Activated T-helper 1 cell treated with anti-CD3 and anti-CD28 coated beads, Interleukin-2, amount 50 U/mL, for 16 hours (primary cell): ENCODE measurements around the gene SPINT1.

Experiments
- DNase-seq, 2 donors: peaks; one replicate each; pipeline ENCODE4 v3.0.0-alpha.2; 2020; ENCODE audit warnings: low read depth in 1 of 2, low spot score in 1 of 2

SPINT1 gene

DNA sequence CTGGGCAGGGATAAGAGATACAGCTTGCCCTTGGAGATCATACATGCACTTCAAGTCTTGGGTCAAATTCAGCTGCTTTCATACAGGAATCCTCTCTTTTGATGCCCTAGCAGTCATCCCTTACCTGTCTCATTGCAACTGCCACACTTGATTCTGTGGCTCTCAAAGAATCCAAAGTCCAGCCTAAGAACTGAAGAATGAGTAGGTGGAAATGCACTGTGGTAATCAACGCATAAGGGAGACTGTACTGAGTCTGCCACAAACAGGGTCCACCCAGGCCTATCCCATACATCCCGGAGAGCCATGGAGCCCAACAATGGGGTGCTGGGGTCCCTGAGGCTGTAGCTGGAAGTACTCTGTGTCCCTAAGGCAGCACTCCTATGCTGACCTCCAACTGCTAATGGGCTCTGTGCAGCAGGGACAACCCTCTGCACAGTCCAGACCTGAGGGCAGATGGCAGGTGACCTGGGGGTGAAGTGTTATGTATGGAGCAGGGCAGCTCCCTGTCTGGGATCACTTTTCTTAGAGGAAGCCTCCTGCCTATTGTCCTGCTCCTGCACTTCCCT, 48.7 kb downstream of the SPINT1 start:
- no peak for DNase-seq

DNA sequence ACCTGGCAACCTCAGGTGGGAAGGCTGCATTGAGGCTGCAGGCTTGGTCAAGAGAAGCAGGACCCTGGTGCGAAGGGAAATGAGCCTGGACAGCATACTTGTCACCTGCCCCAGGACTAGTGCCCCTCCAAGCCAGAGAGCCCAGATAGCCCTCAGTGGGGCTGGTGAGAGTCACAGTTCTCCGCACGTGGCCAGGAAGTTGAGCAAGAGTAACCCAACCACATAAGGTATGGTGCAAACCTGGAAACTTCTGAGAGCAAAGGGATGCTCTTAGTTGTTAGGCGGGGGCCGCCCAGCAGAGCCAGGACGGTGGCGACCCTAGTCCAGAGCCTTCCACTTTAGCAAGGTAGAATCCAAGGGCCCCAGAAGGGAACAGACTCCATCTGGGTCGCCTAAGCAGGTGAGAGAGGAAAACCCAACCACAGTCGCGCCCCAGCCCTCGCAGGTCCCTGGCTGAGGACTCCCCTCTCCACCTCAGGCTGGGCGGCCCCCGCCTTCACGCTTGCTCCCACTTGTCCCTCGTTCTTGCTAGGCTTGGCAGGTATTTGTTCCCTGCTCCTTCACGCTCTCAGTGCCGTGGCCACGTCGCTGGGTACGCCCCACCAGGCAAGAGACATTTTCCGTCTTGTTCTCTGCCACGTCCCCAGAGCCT, 49.3 kb downstream of the SPINT1 start:
- no peak for DNase-seq

DNA sequence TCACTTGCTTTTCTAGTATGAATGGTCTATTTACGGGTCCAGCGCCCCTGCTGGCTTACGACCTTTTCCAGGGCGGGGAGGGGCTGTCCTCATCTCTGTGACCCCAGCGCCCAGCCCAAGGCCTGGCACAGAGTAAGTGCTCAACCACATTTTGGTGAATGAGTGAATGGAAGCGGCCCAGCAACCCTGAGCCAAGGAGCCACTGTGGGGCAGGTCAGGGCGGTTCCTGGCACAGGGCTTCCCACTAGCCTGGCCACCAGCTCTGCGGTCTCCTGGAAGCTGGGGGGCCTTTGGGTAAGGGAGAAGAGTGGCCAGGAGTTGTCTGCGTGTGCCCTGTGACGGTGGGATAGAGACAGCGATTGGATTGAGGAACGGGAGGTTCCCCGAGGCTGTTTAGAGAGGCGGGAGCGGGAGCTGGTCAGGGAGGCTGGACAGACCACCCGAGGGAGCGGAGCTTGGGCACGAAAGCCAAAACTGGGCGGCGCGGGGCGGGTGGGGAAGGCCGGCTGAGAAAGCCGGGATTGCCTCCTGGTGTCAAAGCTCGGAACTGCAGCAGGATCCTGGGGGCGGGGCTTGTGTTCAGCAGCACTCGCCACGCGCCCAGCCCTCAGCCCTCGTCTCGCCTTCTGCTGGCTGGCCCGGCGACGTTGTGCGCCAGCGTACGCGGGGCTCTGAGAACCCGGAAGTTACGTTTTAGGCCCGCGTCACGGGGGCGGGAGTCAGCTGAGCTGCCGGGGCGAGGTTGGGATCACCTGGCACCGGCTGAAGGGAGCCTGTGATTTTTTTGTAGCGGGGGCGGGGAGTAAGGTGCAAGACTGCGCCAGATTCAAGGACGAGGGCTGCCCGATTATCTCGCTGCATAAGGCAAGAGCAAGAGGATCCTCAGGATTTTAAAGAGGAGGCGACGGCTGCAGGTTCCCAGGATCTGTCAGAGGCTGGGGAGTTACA, 50.2 kb downstream of the SPINT1 start, which contains the start of gene VPS18:
TSS of gene VPS18 (plus strand) at position 718 of the 948 bp plus-strand sequence. CDS start 319 bp downstream, outside the sequence.
- peak; percentile 97 to 99 for DNase-seq

DNA sequence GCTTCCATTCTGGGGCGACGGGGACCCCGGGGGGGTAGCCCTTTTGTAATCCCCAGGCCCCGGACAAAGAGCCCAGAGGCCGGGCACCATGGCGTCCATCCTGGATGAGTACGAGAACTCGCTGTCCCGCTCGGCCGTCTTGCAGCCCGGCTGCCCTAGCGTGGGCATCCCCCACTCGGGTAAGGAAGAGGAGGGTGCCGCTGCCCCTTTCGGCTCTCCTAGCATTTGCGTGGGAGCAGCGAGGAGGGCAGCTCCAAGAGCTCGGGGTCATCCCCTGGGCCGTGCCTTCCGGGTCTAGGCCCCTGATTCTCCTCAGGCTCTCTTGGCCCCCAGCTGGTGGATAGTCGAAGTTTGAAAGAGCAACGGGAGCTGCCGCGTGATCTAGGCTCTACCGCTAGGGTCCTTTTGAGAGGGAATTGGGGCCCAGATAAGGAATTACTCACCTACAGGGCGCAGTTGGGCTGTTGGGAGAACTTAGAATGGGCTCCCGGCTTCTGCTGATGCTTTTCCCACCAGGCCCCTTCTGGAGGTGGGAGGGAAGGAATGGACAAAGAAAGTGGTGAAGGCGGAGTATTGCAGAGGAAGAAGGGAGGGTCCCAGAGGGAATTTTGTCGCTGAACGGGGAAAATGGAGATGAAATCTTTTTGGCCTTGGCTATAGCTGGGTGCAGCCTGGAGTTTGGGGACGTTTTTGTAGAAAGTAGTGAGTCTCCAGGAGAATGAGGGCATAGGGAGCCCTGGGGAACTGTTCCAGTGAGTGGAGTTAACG, 51.0 kb downstream of the SPINT1 start:
- DNase-seq = peak in 1 of 2 donors; percentile 37

DNA sequence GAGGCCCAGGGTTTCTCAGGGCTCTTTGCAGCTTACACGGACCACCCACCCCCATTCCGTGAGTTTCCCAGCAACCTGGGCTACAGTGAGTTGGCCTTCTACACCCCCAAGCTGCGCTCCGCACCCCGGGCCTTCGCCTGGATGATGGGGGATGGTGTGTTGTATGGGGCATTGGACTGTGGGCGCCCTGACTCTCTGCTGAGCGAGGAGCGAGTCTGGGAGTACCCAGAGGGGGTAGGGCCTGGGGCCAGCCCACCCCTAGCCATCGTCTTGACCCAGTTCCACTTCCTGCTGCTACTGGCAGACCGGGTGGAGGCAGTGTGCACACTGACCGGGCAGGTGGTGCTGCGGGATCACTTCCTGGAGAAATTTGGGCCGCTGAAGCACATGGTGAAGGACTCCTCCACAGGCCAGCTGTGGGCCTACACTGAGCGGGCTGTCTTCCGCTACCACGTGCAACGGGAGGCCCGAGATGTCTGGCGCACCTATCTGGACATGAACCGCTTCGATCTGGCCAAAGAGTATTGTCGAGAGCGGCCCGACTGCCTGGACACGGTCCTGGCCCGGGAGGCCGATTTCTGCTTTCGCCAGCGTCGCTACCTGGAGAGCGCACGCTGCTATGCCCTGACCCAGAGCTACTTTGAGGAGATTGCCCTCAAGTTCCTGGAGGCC, 55.8 kb downstream of the SPINT1 start:
- no peak for DNase-seq

DNA sequence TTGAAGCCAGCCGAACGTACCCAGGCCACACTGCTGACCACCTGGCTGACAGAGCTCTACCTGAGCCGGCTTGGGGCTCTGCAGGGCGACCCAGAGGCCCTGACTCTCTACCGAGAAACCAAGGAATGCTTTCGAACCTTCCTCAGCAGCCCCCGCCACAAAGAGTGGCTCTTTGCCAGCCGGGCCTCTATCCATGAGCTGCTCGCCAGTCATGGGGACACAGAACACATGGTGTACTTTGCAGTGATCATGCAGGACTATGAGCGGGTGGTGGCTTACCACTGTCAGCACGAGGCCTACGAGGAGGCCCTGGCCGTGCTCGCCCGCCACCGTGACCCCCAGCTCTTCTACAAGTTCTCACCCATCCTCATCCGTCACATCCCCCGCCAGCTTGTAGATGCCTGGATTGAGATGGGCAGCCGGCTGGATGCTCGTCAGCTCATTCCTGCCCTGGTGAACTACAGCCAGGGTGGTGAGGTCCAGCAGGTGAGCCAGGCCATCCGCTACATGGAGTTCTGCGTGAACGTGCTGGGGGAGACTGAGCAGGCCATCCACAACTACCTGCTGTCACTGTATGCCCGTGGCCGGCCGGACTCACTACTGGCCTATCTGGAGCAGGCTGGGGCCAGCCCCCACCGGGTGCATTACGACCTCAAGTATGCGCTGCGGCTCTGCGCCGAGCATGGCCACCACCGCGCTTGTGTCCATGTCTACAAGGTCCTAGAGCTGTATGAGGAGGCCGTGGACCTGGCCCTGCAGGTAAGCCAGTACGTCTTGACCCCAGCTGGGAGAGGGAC, 56.6 kb downstream of the SPINT1 start:
- no peak for DNase-seq

DNA sequence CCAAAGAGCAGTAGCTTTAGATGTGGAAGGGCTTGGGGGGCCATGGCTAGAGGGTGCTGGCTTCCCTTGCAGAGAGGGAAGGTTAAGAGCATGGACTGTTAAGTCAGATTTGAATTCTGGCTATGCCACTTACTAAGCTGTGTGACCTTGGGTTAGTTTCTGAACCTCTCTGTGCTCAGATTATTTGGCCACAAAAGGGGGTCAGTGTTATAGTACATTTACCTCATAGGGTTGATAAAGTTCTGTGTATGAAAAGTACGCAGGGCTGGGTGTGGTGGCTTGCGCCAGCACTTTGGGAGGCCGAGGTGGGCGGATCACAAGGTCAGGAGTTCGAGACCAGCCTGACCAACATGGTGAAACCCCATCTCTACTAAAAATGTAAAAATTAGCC, 57.2 kb downstream of the SPINT1 start:
- DNase-seq = no peak

DNA sequence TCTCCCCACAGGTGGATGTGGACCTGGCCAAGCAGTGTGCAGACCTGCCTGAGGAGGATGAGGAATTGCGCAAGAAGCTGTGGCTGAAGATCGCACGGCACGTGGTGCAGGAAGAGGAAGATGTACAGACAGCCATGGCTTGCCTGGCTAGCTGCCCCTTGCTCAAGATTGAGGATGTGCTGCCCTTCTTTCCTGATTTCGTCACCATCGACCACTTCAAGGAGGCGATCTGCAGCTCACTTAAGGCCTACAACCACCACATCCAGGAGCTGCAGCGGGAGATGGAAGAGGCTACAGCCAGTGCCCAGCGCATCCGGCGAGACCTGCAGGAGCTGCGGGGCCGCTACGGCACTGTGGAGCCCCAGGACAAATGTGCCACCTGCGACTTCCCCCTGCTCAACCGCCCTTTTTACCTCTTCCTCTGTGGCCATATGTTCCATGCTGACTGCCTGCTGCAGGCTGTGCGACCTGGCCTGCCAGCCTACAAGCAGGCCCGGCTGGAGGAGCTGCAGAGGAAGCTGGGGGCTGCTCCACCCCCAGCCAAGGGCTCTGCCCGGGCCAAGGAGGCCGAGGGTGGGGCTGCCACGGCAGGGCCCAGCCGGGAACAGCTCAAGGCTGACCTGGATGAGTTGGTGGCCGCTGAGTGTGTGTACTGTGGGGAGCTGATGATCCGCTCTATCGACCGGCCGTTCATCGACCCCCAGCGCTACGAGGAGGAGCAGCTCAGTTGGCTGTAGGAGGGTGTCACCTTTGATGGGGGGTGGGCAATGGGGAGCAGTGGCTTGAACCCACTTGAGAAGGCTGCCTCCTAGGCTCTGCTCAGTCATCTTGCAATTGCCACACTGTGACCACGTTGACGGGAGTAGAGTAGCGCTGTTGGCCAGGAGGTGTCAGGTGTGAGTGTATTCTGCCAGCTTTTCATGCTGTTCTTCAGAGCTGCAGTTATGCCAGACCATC, 59.0 kb downstream of the SPINT1 start:
- DNase-seq = no peak

DNA sequence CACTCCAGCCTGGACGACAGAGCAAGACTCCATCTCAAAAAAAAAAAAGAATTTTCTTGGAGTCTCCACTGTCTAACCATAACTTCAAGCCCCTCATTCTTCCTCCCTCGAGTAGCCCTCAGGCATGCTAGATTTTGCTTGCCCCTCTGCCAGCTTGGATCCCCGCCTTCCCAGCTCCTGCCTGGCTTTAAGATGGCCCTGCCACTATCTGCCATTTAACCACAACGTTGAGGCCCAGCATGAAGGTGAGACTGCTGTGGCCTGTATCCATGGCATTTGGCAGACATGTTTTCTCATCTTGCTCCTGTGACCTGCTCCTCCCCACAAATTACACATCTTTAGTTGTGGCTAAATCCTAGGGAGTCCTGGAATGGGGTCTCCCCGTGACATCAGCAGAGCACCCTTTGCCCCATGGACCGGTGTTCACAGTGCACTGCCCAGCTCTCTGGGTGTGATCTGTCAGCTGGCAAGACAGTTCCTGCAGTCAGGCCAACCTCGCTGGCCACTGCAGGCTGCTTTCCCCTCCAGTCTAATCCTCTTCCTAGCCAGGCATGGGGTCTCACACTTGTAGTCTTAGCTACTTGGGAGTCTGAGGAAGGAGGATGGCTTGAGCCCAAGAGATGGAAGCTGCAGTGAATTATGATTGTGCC, 60.8 kb downstream of the SPINT1 start:
- DNase-seq = no peak

DNA sequence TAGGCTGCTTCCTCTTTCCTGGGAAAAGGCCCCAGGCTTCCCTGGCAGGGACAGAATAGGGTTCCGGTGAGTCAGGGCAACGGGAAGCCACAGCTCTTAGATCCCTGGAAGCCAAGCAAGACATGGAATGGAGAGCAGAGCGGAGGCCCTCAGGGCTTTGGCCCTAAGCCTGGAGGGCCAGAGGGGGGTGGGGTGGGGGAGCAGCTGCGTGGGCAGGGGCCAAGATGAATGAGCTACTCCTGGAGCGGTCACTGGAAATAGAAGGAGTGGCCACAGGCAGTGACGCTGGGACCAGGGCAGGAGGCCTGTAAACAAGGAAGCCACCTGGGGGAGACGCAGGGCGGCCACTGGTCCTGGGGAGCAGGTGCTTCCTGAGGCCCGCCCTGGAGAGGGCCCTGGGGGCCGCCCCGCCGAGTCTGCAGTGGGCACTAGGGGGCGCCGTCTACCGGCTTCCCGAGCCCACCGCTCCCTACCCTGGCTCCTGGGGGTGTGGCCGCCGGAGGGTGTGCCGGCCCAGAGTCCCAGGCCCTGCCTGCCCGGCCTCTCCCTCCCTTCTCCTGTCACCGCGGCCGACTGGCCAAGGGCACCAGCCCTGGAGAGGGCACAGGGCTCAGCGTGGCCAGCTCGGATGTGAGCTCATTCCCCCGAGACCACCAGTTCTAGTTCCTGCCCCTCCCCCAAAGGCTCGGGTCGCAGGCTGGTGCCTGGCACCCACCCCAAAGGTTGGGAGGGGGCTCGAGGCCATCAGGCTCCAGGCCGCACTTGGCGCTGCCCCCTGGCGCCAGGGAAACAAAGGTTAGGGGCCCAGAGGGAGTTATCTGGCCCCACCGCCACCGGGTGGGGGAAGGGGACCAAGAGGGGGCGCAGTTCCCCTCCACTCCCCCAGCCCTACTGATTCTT, 62.5 kb downstream of the SPINT1 start:
- peak; percentile 53 to 63 for DNase-seq

DNA sequence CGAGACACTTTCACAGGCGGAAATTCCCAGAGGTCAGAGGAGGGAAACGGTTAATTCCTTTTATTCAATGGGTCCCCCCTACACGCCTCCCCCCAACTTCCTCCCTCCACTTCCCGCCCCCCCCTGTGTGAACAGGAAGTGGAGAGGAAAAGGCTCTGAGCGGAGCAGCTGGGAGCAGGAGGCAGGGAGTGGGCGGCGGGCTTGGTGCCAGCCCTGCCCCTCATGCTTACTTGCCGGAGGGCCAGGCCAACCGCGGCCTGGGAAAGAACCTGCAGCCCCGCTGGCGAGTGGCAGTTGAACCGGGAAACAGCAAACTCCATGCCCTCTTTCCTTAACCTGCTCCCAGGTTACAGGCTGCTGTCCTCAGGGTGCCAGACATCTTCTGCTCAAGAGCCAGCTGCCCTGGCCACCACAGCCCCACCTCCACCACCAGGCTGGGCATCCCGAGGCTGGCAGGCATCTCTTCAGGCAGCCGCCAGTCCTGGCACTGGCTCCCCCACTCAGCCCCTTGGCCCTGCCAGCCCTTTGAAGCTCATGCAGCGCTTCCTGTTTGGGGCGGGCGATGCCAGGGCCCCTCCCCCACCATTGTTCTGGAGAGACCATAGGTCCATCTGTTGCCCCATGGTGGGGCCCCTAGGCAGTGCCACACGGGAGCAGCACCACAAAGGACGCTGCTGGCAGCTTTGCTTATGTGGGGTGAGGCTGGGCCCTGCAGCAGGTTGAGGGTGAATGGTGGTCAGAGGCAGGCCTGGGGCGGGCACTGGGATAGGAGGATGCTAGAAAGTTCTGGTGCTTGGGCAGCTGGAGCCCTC, 63.3 kb downstream of the SPINT1 start:
- peak; percentile 30 to 35 for DNase-seq
